HG02623 (cell line): Measurements from ENCODE around the gene DENND5A.
"Not testable (repeated sequence)": the region's sequence is repeated elsewhere in the genome, so short reads cannot be mapped to it uniquely, and the experiment has no call there.

Source experiments
- ATAC-seq: cut with Tn5 transposase; IDR thresholded peaks from one replicate; pipeline ENCODE4 v1.9.1; 2021; ENCODE audit warnings: moderate library complexity; ENCODE audit not compliant: unreplicated experiment

The DENND5A gene

DNA sequence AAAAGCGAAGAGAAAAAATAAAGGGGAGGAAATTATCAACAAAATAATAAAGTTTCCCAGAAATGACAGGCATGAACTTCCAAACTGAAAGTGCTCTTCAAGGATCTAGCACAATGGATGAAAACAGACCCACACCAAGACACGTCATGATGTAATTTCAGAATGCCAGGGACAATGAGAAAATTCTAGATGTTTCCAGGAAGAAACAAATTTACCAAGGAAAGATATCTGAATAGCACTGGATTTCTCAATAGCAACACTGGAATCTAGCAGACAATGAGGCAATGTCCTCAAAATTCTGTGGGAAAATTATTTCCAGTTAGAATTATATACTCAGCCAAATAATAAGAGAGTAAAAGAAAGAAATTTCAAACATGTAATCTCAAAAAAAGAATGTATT lies 46.0 kb downstream of the DENND5A start:
- ATAC-seq, result no peak

DNA sequence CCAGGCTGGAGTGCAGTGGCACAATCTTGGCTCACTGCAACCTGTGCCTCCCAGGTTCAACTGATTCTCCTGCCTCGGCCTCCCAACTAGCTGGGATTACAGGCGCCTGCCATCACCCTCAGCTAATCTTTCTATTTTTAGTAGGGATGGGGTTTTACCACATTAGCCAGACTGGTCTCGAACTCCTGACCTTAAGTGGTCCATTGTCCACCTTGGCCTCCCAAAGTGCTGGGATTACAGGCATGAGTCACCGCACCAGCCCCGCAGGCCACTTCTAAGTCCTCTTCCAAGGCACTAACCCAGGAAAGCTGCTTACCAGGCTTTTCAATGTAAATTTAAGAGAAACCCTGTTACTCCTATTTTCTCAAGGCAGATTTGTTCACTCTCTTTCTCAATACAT lies 50.4 kb downstream of the DENND5A start:
- no peak for ATAC-seq

DNA sequence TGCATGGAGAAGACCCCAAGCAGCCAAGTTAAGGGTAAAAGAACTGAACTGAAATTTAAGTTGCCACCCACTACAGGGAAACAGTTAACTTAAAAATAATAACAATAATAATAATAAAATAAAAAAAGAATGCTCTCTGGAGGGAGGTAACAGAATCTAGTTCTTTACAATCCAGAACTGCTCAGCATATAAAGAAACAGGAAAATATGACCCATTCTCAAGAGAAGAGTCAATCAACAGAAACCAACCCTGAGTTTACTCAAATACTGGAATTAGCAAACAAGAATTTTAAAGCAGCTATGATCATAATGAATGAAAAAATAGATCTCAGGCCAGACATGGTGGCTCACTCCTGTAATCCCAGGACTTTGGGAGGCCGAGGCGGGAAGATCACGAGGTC lies 53.8 kb downstream of the DENND5A start:
- no peak for ATAC-seq

DNA sequence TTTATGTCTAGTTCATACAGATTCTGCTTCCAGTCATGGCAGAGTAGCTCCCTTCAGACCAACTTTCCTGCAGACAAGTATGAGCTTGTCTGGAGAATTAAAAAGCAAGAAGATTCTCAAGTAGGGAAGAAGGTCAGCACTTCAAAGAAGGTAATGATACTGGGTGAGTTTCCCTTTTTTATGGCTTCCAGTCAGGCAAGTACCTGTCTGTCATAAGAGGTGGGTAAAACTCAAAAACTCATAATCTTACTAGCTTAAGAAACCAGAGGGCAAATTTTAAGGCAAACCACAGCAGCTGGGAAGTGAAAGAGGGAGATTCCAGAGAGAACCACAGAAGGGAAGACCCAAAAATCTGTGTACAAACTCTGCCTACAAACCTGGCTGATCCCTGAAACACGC lies 54.2 kb downstream of the DENND5A start:
- no peak for ATAC-seq

DNA sequence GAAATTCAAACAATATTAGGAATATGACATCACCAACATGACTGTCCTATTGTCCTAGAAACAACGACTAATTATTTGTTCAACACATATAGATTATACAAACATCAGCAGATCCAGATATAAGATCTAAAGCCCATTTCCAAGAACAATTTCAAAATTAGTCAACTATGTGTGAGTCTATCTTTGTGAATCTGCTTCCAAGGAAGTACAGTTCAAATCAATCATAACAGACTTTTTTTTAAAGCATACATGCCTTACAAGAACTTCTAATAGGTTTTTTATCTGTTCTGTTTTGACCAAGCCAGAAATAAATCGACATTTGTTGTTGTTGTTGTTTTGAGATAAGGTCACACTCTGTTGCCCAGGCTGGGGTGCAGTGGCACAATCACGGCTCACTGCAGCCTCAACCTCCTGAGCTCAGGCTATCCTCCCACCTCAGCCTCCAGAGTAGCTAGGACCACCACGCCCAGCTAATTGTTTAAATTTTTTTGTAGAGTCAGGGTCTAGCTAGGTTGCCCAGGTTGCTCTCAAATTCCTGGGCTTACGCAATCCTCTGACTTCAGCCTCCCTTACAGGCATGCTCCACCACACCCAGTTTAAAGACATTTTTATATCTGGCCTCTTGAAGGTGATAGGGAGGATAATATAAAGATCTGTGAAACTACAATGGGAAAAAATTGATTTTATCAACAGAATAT lies 54.8 kb downstream of the DENND5A start:
- ATAC-seq, result no peak

DNA sequence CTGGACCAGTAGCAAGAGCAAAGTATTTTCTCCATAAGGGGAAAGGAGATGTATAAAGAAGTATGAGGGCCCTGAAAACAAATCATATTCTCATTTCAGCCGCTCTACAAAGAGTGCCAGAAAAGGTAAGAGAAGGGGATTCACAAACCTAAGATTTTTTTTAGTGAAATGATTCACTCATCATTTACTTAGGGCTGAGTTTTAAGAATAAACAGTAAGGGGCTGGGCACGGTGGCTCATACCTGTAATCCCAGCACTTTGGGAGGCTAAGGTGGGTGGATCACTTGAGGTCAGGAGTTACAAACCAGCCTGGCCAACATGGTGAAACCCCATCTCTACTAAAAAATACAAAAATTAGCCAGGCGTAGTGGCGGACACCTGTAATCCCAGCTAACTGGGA lies 55.5 kb downstream of the DENND5A start:
- not testable (repeated sequence) for ATAC-seq

DNA sequence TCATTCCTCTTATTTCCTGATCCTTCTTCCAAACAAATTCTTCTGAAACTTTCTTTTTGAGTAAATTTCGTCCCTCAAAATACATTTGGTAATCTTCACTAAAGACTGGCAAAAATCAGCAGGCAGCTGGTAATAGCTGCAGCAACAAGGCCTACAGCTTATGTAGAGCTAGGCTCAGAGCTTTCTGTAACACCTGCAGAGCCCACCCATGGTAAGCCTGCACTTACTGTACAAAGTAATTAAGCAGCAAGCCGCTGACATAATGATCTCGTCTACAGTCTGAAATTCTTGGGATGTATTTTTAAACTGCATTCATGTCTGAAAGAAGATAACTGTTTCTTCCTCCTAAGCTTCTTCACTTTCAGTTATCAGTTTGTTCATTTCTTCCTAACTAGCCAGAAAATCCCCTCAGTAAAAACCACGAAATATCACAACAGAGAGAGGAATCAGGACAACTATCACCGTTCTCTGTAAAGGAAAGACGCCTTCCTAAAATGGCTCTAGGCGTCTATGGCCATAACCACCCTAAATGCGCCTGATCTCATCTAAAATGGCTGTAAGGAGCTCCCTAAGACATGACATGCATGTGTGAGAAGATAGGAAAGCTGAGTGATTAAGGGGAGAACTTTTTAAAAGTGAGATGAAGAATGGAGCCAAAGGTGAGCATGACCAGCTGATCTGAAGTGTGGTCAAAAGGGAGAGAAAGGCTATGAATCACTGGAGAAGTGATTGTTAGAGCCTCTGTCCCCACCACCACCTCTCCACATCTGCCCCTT lies 56.2 kb downstream of the DENND5A start:
- ATAC-seq, result no peak

DNA sequence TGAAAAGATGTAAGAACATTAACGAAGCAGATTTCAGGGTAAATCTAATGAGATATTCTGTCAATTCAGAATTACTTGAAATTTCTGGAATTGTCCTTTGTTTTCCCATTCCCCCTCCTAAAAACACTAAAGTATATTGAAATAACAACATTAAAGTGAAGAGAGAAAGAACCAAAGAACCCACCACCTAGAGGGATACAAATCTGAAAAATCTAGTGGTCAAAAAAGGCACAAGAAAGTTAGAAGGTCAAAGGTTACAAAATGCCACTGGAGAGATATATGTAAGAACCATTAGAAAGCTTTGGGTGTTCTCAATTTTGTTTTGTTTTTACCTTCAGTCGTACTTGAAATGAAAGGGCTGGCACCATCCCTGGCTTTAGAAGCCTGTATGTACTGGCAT lies 57.9 kb downstream of the DENND5A start:
- ATAC-seq, result no peak

DNA sequence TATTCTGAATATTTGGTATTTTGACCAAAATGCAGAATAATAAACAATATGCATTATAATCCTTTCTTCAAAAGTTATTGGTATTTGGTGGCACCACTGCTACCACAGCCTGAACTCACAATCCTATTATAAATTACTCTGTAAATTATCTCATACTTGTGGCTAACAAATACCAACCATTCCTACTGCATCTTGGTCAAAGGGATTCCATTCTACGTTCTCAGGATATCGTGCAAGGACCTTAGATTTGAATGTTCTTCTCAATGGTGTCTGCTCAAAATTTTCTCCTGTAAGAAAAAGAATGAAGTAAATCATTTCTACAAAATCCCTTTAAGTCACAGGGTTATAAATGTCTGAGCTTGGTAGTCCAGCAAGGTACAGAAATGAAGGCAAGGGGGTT lies 58.7 kb downstream of the DENND5A start:
- ATAC-seq, result no peak

DNA sequence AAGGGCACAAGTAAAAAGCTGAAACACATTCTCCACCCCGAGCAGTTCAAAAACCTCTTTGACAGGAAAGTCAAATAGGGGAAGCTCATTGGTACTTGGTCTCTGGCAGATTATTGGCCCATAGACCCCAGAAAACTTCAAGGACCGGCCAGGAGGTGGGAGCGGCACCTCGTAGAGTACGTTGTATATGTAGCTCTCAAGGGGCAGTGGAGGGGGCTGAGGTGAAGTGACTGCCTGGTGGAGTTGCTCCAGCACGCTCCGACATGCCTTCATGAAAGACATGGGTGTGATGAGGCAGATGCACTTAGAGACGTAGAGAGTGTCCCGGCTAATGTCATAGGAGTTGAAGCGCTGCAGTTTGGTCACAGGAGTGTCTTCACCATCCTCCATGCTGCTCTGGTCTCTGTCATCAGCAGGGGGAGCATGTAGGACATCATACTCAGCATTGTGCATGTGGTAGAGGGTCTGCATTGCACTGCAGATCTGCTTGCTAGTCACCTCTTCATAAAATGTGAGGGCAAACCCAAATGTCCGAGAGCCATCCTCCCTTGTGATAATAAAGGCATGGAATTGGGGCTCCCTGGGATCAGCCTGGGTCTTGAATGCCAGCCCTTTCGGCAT lies 61.3 kb downstream of the DENND5A start:
- ATAC-seq, result no peak

DNA sequence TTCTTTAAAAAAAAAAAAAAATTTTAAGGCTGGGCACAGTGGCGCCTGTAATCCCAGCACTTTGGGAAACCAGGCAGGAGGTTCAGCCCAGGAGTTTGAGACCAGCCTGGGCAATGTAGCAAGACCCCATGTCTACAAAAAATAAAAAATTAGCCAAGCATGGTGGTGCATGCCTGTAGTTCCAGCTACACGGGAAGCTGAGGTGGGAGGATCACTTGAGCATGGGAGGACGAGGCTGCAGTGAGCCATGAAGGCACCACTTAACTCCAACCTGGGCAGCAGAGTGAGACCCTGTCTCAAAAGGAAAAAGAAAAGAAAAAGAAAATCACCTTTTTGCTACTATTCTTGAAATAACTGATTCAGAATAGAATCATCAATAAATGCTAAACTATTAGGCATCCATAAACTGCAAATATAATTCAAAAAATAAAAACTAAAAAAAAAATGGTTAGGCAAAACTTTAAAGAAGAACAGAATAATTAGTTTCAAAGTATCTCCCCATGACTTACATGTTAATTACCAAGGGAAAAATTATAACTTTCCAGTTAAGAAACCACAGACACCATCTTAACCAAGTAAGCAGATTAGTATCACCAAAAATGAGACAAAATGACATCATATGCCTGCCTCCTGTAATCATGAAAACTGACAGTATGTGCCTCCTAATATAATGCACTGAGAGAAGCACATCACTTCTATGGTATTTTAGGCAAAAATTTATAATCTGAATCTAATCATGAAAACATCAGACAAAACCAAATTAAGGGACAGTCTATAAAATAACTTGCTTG lies 63.6 kb downstream of the DENND5A start:
- no peak for ATAC-seq

DNA sequence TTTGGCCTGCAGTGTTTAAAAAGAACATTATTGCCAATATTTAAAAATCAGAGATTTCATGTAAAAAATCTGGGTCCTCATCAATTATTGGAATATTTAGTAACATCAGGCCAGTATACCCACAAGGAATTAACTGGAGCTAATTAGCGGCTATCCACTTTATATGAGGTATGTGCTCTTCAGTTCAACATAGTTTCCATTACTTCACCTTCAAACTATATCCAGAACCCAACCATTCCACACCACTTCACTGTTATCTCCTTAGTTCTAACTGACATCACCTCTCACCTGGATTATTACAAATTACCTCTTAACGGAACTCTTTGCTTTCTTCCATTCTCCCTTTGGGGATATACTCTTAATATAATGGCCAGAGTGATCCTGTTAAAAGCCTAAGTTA lies 64.7 kb downstream of the DENND5A start:
- no peak for ATAC-seq

DNA sequence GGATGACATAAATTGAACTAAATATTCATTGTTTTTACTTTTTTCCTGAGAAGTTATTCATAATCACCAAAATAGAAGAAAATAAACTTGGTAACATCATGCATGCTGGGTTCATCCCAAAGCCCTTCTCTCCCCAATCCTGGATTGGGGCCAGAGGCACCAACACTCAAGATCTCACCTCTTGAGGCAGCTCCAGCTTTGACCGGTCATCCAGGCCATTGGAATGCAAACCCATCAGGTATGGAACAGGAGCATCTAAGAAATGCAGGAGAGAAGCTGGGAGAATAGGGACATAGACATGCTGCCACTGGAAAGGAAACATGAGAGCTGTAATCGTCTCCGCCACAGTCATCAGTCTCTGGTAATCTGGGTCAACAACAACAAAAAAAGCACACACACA lies 71.8 kb downstream of the DENND5A start:
- no peak for ATAC-seq

DNA sequence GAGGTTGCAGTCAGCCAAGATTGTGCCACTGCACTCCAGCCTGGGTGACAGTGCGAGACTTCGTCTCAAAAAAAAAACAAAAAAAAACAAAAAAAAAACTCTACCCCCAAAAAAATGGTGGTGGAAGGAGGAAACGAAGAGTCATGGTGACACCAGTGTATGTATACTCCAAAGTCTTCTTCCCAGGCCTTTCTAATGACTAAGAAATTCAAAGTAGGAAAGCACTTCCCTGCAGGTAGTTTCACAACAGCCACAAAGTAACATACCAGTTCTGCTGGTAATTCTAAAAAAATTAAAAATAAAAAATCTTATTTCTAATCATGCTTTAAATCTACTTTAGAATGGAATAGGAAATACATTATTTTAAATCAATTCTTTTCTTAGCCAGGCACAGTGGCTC lies 72.6 kb downstream of the DENND5A start:
- no peak for ATAC-seq

DNA sequence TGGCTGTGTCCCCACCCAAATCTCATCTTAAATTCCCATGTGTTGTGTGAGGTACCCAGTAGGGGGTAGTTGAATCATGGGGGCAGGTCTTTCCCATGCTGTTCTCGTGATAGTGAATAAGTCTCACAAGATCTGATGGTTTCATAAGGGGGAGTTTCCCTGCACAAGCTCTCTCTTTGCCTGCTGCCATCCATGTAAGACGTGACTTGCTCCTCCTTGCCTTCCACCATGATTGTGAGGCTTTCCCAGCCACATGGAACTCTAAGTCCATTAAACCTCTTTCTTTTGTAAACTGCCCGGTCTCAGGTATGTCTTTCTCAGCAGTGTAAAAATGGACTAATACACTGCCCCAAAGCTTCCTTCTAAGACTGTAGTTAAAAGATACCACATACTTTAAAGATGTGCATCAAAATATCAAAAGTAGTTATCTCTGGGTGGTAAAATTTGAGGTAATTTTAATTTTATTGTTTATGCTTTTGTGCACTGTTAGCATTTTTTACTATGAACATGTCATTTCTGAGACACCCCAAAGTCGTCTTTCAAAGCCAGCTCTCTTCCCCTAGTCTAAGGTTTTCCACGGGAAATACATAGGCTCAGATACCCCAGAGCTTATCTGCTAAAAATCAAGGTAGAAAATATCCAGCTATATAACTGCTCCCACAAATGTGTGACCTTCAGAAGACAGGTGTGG lies 74.7 kb downstream of the DENND5A start:
- not testable (repeated sequence) for ATAC-seq

DNA sequence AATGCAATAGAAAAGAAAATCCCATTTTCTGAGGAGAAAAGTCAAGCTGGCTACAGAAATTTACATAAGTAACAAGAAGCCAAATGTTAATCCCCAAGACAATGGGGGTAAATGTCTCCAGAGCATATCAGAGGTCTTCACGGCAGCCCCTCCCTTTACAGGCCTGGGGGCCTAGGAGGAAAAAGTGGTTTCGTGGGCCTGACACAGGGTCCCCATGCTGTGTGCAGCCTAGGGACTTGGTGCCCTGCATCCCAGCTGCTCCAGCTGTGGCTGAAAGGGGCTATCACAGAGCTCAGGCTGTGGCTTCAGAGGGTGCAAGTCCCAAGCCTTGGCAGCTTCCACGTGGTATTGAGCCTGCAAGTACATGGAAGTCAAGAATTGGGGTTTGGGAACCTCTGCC lies 76.3 kb downstream of the DENND5A start:
- not testable (repeated sequence) for ATAC-seq

DNA sequence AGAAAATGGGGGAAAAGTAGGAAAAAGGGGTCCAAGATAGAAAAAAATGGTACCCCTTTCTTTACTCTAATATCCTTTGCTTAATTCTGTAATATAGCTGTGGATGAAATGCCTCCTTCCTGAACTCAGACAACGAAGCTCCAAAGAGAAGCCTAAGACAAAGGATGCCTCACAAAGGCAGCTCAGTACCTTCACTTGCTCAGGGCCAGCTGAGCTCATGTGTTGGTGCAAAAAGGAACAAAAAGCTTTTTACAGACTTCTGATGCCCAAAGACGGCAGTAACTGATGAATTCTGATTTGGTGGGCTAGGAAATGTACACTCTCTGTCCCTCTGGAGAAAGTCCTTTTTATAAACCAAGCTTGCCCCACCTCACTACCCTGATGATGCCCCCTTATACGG lies 77.5 kb downstream of the DENND5A start:
- ATAC-seq, result no peak

DNA sequence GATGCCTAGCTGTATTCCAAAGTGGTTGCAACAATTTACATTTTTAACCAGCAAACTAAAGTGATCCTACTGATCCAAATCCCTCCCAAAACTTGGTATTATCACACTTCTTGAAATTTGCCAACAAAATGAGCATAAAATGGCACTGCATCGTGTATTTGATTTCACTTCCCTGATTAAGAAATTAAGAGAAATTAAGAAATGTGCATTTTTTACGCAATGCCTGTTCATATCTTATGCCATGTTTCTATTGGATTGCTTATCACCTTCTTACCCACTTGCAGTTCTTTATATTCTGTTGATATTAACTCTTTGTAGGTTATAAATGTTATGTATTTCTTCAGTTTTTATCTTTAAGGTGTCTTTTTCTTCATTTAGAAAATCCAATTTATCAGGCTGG lies 80.6 kb downstream of the DENND5A start:
- no peak for ATAC-seq

DNA sequence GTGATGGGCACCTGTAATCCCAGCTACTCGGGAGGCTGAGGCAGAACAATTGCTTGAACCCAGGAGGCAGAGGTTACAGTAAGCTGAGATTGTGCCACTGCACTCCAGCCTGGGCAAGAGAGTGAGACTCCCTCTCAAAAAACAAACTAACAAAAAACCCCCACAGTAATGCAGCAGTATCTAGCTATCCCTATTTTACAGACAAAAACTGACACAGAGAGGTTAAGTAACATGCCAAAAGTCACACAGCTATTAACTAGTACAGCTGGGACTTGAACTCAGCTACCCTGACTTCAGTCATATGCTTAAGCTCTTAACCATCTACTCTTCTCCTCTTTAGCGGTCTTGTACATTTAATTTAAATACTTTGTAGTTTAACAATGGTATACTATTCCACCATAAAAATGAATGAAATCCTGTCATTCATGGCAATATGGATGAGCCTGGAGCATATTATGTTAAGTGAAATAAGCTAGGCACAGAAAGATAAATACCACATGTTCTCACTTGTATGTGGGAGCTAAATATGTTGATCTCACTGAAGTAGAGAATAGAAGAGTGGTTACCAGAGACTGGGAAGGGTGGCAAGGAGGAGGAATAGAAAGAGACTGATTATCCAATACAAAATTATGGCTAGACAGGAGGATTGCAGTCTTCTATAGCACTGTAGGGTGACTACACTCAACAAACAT lies 82.8 kb downstream of the DENND5A start:
- ATAC-seq, result no peak

DNA sequence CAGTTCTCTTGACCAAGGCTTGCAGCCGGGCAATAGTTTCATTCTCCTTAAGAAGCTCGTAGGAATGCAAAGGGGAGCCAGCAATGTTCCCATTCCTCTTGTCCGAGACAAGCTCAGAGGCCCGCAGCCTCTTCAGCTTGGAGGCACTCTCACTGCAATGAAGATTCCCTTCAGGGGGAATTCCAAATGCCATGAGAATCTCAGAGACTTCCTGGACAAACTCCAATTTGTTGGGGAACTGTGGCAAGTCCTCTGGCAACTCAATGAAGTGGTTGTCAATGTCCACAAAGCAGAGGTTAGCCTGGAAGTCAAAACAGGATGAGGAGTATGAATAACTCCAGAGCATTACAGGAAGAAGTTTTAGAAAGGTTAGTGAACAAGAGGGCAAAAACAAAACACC lies 84.4 kb downstream of the DENND5A start:
- no peak for ATAC-seq
